IMR-90 (cell line): ENCODE data around the gene NRIP3. TPM values are rescaled to one million over a fixed set of nuclear protein-coding genes. Genes with fewer than 3 reads are reported as not detected.

Experiments
- ATAC-seq: fragments of 200-7000 bp; cut with Tn5 transposase; 2 replicates; pipeline ENCODE4 v1.9.1; 2020; ENCODE audit warnings: low read depth, mild to moderate bottlenecking, moderate library complexity
- BruUV-seq: library from RNA; stranded (reverse); fragments of 400-500 nt; replicated peaks from 2 replicates; lab custom pipeline; 2021; lab: Mats Ljungman, UMichigan
- CTCF ChIA-PET: fragments of 300-600 bp; formaldehyde crosslinking; extraction: SDS; loops from one replicate; lab custom pipeline; 2021; ENCODE audit warnings: antibody characterized with exemption; lab: Yijun Ruan, JAX
- POLR2A ChIA-PET: fragments of 300-600 bp; sonication (Branson Sonifier 250); formaldehyde crosslinking; loops from one replicate; lab custom pipeline; 2022; ENCODE audit warnings: antibody characterized with exemption; ENCODE audit not compliant: unreplicated experiment; lab: Charles Lee
- DNase-seq: peaks from one replicate; pipeline ENCODE4 v3.0.0; 2013
- H2AFZ ChIP-seq: replicated peaks from 2 replicates; pipeline ENCODE3; 2013; ENCODE audit warnings: low read length, mild to moderate bottlenecking; ENCODE audit not compliant: poor library complexity
- H2AK5ac ChIP-seq: 2 replicates; pipeline ENCODE4 v1.6.1; 2013; ENCODE audit warnings: low read depth, low read length, inconsistent platforms
- H2AK9ac ChIP-seq: replicated peaks from 2 replicates; pipeline ENCODE3; 2013; ENCODE audit warnings: mild to moderate bottlenecking, low read depth, low read length, moderate library complexity; ENCODE audit not compliant: poor library complexity
- H2BK120ac ChIP-seq: 2 replicates; pipeline ENCODE4 v1.6.1; 2013; ENCODE audit warnings: low read depth, low read length, inconsistent platforms
- H2BK15ac ChIP-seq: 3 replicates; pipeline ENCODE4 v1.6.1; 2013; ENCODE audit warnings: low read depth, low read length, inconsistent platforms
- H2BK20ac ChIP-seq: 2 replicates; pipeline ENCODE4 v1.6.1; 2013; ENCODE audit warnings: low read depth, mild to moderate bottlenecking, inconsistent platforms, low read length, moderate library complexity
- H2BK5ac ChIP-seq: 2 replicates; pipeline ENCODE4 v1.6.1; 2013; ENCODE audit warnings: mild to moderate bottlenecking, low read depth, low read length, inconsistent platforms; ENCODE audit not compliant: poor library complexity, severe bottlenecking
- H3K14ac ChIP-seq: replicated peaks from 2 replicates; pipeline ENCODE4 v1.6.1; 2013; ENCODE audit warnings: low read depth, low read length, inconsistent platforms
- H3K18ac ChIP-seq: 2 replicates; pipeline ENCODE4 v1.6.1; 2013; ENCODE audit warnings: low read depth, low read length, control low read depth
- H3K23ac ChIP-seq: 2 replicates; pipeline ENCODE4 v1.6.1; 2013; ENCODE audit warnings: low read depth, low read length, inconsistent platforms
- H3K27ac ChIP-seq: 2 replicates; pipeline ENCODE4 v1.5.1; 2013; ENCODE audit warnings: mild to moderate bottlenecking, control low read depth, low read length; ENCODE audit not compliant: insufficient read depth
- H3K27me3 ChIP-seq: 2 replicates; pipeline ENCODE4 v1.6.1; 2013; ENCODE audit warnings: low read length; ENCODE audit not compliant: control insufficient read depth, insufficient read depth
- H3K36me3 ChIP-seq: 2 replicates; pipeline ENCODE4 v1.6.1; 2013; ENCODE audit warnings: low read length, mixed read lengths; ENCODE audit not compliant: control insufficient read depth, insufficient read depth
- H3K4ac ChIP-seq: 2 replicates; pipeline ENCODE4 v1.6.1; 2013; ENCODE audit warnings: low read depth, low read length, inconsistent platforms
- H3K4me1 ChIP-seq: 2 replicates; pipeline ENCODE4 v1.6.1; 2013; ENCODE audit warnings: low read length, mixed read lengths; ENCODE audit not compliant: control insufficient read depth, insufficient read depth
- H3K4me2 ChIP-seq: 2 replicates; pipeline ENCODE4 v1.6.1; 2013; ENCODE audit warnings: low read depth, mild to moderate bottlenecking, control low read depth, low read length, moderate library complexity
- H3K4me3 ChIP-seq: 2 replicates; pipeline ENCODE4 v1.5.1; 2013; ENCODE audit warnings: low read depth, mild to moderate bottlenecking, control low read depth, low read length, moderate library complexity; ENCODE audit not compliant: insufficient read depth
- H3K56ac ChIP-seq: 2 replicates; pipeline ENCODE4 v1.6.1; 2013; ENCODE audit warnings: low read length, inconsistent platforms; ENCODE audit not compliant: insufficient read depth; ENCODE audit errors: extremely low read depth
- H3K79me1 ChIP-seq, 2 experiments: 2 replicates each; pipeline ENCODE4 v1.6.1; 2013; ENCODE audit warnings: low read length in 2 of 2, inconsistent platforms in 1 of 2, low read depth in 1 of 2
- H3K9ac ChIP-seq: 2 replicates; pipeline ENCODE4 v1.6.1; 2013; ENCODE audit warnings: low read depth, low read length, control low read depth
- H3K9me1 ChIP-seq: 2 replicates; pipeline ENCODE4 v1.6.1; 2013; ENCODE audit warnings: low read length, inconsistent platforms; ENCODE audit not compliant: insufficient read depth
- H3K9me3 ChIP-seq: 2 replicates; pipeline ENCODE4 v1.6.1; 2013; ENCODE audit warnings: low read length; ENCODE audit not compliant: control insufficient read depth, insufficient read depth
- H4K20me1 ChIP-seq: 2 replicates; pipeline ENCODE4 v1.6.1; 2013; ENCODE audit warnings: low read length, inconsistent platforms; ENCODE audit not compliant: insufficient read depth
- H4K5ac ChIP-seq: 2 replicates; pipeline ENCODE4 v1.6.1; 2013; ENCODE audit warnings: mild to moderate bottlenecking, low read depth, low read length, control low read depth
- H4K8ac ChIP-seq, 2 experiments: 2 replicates each; pipeline ENCODE4 v1.6.1; 2013; ENCODE audit warnings: low read depth in 2 of 2, low read length in 2 of 2, control low read depth in 1 of 2, inconsistent platforms in 1 of 2
- H4K91ac ChIP-seq: 2 replicates; pipeline ENCODE4 v1.6.1; 2013; ENCODE audit warnings: low read depth, low read length, inconsistent platforms; ENCODE audit not compliant: insufficient read depth
- CHD1 ChIP-seq: IDR thresholded peaks from 2 replicates; pipeline ENCODE4 v1.6.1; 2012; ENCODE audit warnings: low read depth, low read length, improper control_type of control experiment
- CTCF ChIP-seq: conservative IDR thresholded peaks from 2 replicates; pipeline ENCODE4 v1.5.1; 2012; ENCODE audit warnings: mild to moderate bottlenecking, low read depth, low read length, improper control_type of control experiment
- ELK1 ChIP-seq: fragments of 150-350 bp; IDR thresholded peaks from 2 replicates; pipeline ENCODE4 v1.6.1; 2016; ENCODE audit warnings: low read depth, mild to moderate bottlenecking, low read length, moderate library complexity, borderline replicate concordance
- FOS ChIP-seq: fragments of 150-350 bp; IDR thresholded peaks from 2 replicates; pipeline ENCODE4 v1.6.1; 2016; ENCODE audit warnings: low read depth, low read length
- RCOR1 ChIP-seq: IDR thresholded peaks from 2 replicates; pipeline ENCODE4 v1.6.1; 2012; ENCODE audit warnings: mild to moderate bottlenecking, low read length, improper control_type of control experiment; ENCODE audit not compliant: insufficient replicate concordance
- RFX5 ChIP-seq: IDR thresholded peaks from 2 replicates; pipeline ENCODE4 v1.8.0; 2012; ENCODE audit warnings: low read depth, mild to moderate bottlenecking, low read length, moderate library complexity
- SMC3 ChIP-seq: fragments of 150-350 bp; IDR thresholded peaks from 2 replicates; pipeline ENCODE4 v1.6.1; 2016; ENCODE audit warnings: low read depth, mild to moderate bottlenecking, antibody characterized with exemption, low read length, moderate library complexity
- WGBS, 2 experiments: methylation state at CpG; one replicate each; pipeline versions ENCODE4 v1.1.5 to v1.1.7; 2013; ENCODE audit warnings: missing lambda C conversion rate in 2 of 2; ENCODE audit not compliant: insufficient read length in 1 of 2; ENCODE audit errors: extremely low coverage in 2 of 2; 5-methylcytosine and 5-hydroxymethylcytosine counted together
- dilution Hi-C: fragments of 300-500 bp; cut with HindIII; formaldehyde crosslinking; loops from one replicate; pipeline ENCODE4 v1.14.3; 2018; ENCODE audit warnings: low sequenced_read_pairs; ENCODE audit not compliant: unreplicated experiment
- in situ Hi-C: fragments of 300-500 bp; cut with MboI; formaldehyde crosslinking; loops from 3 replicates; pipeline ENCODE4 v1.14.3; 2019; ENCODE audit warnings: low sequenced_read_pairs, inconsistent platforms, mixed read lengths
- intact Hi-C: fragments of 100-400 bp; cut with micrococcal nuclease; formaldehyde crosslinking; loops from 2 replicates; pipeline ENCODE4 v1.10.0; 2022
- polyA plus RNA-seq, 3 experiments: library from polyadenylated mRNA; depleted of rRNA; stranded (reverse); fragments of >200 nt; gene quantifications; 2 replicates each; pipeline ENCODE4 v1.2.3, GENCODE V29; 2012; ENCODE audit warnings: low replicate concordance in 1 of 3
- total RNA-seq: library from RNA; depleted of rRNA; stranded (reverse); fragments of >200 nt; gene quantifications from 2 replicates; pipeline ENCODE4 v1.2.3, GENCODE V29; 2012

NRIP3 gene
- total and polyA plus RNA-seq, 2 of the 4 experiments (the other 2 are of a cell fraction), result 11.5 to 43.6 TPM

GRCh38 chr11:9042488-9042887, 38.7 kb upstream of the NRIP3 start:
- POLR2A ChIA-PET, result no interaction called here
- Histone ChIP-seq H2BK120ac (no peak overlapping the region), H3K56ac (no peak overlapping the region), H3K79me1 (no peaks in the 10 kb centered on the region; a peak in 1 of 4 replicates), H3K4ac (no peak overlapping the region), H4K20me1 (no peaks in the 10 kb centered on the region), H2BK15ac (no peak overlapping the region), H2BK5ac (no peak overlapping the region), H2AK9ac (no peak overlapping the region), H3K27me3 (peaks cover 4% of the 10 kb centered on the region; the same call in 1 of the 2 replicates), H3K4me1 (peaks cover 5% of the 10 kb centered on the region; the same call in 1 of the 2 replicates), H3K14ac (no peak overlapping the region), H2AK5ac (no peak overlapping the region), H3K18ac (no peak overlapping the region), H4K8ac (no peak overlapping the region), H3K4me2 (no peak overlapping the region), H4K91ac (no peak overlapping the region), H3K27ac (no peak overlapping the region), H2AFZ (no peak overlapping the region), H3K23ac (no peak overlapping the region), H4K5ac (no peak overlapping the region), H2BK20ac (no peak overlapping the region), H3K9me3 (no peaks in the 10 kb centered on the region), H3K36me3 (no peaks in the 10 kb centered on the region), H3K9me1 (no peaks in the 10 kb centered on the region), H3K9ac (no peak overlapping the region), H3K4me3 (no peak overlapping the region)
- CTCF ChIA-PET, result no interaction called here
- dilution Hi-C loops, result no loop called here
- no CpG with 5 or more reads among the region's 1 CpG for WGBS, 2 experiments
- BruUV-seq, result no TSS peak
- DNase-seq (no peak), ATAC-seq (no peak)
- intact Hi-C loops, result no loop called here
- in situ Hi-C loops, result no loop called here
- no peak for TF ChIP-seq FOS
- TF ChIP-seq RCOR1, result no peak
- no peak for TF ChIP-seq CTCF
- TF ChIP-seq SMC3, result no peak
- no peak for TF ChIP-seq RFX5
- TF ChIP-seq ELK1, result no peak
- TF ChIP-seq CHD1, result no peak
